LNCaP clone FGC (cell line): ENCODE data around the gene JDP2.
"Not testable (repeated sequence)": the region's sequence is repeated elsewhere in the genome, so short reads cannot be mapped to it uniquely, and the experiment has no call there.

Source experiments
- DNase-seq: peaks from one replicate; pipeline ENCODE4 v3.0.0-alpha.2; 2011; ENCODE audit warnings: low read depth
- H3K4me3 ChIP-seq: 2 replicates; pipeline ENCODE4 v1.5.1; 2011; ENCODE audit warnings: mild to moderate bottlenecking, low read depth, low read length, control low read depth
- TF ChIP-seq, protein P1 (sequence below): IDR thresholded peaks from 2 replicates; pipeline ENCODE4 v1.5.1; 2012; ENCODE audit warnings: mild to moderate bottlenecking; ENCODE audit not compliant: control insufficient read depth, insufficient read depth; ENCODE audit errors: extremely low read depth

JDP2 gene

DNA sequence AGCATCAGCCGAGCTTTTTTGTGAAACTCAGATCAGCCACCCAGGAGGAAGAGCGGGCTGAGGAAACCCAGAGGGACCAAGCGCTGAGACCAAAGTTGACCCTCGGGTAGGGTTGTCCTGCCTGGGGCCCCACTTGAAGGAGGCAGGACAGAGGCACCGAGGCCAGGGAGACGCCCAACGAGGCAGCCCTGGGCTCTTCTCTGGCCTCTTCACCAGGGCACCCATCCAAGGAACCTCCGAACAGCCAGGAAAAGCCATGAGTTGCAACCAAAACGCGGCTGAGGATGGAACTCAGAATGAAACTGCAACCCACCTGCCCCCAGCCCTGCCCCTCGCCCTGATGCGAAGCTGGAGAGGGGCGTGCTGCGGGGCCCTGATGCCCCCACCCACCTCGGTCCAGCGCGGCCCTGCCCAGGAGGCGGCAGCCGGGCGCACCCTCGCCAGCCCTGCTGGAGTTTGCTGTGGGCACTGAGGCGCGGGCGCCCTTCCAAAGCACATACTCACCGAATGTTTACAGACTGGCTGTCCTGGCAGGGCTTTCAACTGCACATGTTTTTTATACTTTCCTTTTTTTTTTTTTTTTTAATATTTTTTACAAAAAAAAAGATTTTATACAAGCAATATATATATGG lies 41.9 kb downstream of the JDP2 start:
- peak; percentile 71 for DNase-seq
- no peak overlapping the region for H3K4me3 ChIP-seq
- TF ChIP-seq, protein P1, sequence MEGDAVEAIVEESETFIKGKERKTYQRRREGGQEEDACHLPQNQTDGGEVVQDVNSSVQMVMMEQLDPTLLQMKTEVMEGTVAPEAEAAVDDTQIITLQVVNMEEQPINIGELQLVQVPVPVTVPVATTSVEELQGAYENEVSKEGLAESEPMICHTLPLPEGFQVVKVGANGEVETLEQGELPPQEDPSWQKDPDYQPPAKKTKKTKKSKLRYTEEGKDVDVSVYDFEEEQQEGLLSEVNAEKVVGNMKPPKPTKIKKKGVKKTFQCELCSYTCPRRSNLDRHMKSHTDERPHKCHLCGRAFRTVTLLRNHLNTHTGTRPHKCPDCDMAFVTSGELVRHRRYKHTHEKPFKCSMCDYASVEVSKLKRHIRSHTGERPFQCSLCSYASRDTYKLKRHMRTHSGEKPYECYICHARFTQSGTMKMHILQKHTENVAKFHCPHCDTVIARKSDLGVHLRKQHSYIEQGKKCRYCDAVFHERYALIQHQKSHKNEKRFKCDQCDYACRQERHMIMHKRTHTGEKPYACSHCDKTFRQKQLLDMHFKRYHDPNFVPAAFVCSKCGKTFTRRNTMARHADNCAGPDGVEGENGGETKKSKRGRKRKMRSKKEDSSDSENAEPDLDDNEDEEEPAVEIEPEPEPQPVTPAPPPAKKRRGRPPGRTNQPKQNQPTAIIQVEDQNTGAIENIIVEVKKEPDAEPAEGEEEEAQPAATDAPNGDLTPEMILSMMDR: no peak; the same call in 1 of the 2 replicates

DNA sequence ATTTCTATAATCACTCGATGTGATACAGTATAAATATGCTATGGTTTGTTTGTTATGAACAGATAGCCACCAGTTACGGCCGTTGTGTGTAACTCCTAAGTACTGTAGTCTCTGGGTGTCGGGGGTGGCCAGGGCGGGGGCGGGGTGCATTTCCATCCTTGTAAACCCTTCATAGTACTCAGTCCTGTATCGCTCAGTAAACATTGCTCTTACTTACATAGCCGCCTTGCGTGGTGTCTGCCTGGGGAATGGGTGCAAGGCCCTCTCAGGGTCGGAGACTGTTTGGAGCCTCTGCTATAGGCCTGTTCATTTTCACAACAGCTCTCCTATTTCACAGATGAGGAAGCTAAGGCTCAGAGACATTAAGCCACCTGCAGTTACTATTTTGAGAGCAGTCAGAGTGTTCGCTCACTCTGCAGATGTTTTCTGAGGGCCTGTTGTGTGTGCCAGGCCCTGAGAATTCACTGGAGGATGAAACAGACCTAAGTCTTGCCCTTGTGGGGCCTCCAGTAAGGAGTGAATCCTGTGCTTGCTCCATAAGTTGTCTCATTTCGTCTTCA lies 42.5 kb downstream of the JDP2 start:
- DNase-seq: no peak
- no peak overlapping the region for H3K4me3 ChIP-seq
- TF ChIP-seq, protein P1: no peak

DNA sequence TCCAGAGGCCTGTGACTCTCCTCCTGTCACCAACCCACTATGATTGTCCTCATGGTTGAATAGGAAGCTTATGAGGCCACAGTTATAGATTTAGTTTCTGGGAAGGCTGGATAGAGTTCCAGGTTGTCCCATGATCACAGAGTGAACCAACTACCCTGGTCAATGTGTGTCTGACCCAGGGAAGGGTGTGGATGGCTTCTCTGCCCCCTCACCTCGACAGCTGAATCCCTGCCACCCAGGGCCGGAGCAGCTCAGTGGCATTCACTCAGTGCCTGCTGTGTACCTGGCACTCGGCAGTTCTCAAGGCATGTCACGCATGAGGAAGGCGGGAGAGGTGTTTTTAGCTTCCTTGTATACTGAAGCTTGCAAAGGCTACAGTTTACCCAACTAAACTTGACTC lies 43.2 kb downstream of the JDP2 start:
- no peak overlapping the region for H3K4me3 ChIP-seq
- TF ChIP-seq, protein P1: no peak

DNA sequence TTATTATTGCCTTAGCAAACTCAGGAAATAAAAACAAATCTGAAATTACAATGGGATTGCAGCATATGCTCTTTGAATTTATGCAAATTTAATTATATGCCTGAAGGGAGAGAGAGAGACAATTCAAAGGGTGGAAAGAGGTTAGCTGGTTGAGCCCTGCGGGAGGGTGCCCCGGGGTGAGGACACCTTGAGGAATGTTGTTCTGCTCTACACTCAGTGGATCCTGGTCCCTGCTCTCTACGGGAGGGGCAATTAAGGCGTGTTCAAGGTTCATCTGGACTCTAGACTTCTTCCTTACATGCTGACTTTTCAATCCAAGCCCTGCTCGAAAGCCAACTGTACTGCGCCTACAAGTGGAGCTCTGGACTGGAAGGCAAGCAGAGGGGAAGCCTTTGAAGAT lies 46.3 kb downstream of the JDP2 start:
- not testable (repeated sequence) for H3K4me3 ChIP-seq, DNase-seq

More for the DNA sequence above, 43.2 kb downstream of the JDP2 start:
- DNase-seq: no peak

DNA sequence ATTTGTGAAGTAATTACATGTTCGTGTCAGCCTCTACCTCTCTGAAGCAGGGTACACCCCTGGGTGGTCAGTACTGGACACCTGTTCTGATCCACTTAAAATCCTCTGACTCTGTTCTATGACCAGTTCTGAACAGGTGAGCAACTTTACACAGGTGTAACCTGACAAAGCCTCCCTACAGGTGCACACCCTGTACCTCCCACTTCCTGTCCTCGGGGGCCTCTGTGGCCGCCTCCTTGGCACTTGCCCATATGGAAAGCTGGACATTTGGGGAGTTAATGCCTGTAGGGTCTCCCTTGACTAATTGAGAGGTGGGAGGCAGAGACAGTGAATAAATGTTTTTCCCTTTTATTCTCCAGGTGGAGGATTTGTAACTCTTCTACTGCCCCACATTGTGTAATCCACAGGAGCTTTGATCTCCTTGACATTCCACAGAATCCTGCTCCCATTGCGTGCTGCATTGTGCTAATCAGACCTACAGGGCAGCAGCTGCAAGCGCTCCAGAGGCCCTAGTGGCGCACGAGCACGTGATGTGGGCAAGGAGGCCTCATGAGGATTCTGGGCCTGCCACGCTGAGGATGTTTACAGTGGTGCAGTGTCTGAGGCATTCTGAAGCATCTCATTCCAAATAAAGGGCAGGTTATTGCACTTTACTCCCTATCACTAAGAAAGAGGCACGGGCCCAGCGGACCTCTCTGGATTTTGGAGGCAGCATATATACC lies 48.6 kb downstream of the JDP2 start:
- DNase-seq: no peak
- TF ChIP-seq, protein P1: no peak
- H3K4me3 ChIP-seq: no peak overlapping the region

DNA sequence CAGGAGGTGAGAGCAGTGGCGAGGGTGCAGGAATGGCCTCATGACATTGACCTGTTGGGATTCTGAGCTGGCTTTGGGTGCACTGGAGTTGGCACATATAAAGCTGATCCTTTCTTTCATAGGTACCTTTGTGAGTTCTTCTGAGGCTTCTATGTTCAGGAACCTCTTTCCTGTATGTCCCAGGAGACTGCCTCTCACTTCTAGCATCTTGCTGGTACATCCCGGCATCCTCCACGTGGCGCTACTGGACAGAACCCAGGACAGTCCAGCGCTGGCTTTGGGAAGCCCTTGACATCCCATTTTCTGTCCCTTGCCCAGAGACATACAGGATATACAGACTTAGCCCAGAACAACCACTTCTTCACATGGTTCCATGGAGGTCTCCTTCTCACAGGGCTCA lies 50.1 kb downstream of the JDP2 start:
- TF ChIP-seq, protein P1: no peak
- no peak overlapping the region for H3K4me3 ChIP-seq
- no peak for DNase-seq

DNA sequence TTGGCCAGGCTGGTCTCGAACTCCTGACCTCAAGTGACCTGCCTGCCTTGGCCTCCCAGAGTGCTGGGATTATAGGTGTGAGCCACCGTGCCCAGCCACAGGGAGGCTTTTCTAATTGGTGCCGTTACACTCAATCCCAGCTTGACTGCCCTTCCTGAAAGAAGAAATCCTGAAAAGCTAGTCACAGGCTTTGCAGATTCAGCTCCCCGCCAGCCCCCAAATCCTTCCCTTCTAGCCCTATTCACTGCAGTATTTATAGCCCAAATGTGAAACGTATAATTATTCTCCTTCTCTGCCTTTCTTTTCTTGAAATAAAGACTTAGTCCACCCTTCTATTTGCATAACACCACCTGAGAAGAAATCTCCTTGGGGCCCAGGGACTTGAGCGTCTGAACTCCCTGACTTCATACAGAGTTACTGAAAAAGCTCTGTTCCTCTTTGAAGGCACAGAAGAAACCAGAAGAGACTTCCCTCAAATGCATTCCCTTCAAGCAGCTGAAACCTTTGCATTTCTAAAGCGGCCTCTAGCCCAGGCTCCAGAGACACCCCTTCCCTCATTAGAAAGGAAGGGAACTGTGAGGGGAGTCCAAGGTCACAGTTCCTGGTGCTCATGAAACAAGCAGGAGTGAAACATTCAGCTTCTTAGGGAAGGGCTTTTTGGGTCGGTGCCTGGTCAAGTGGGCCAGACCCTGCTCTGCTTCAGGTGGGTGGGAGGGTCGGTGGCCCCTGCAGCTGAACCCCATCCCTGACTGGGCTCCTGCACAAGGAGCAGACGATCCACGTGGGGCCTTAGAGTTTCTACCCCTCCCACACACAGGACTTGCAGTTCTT lies 52.2 kb downstream of the JDP2 start:
- TF ChIP-seq, protein P1: no peak
- no peak overlapping the region for H3K4me3 ChIP-seq
- no peak for DNase-seq
